Vagina (tissue), 2 donors: ENCODE data around the gene PSKH1. TPM values are rescaled to one million over a fixed set of nuclear protein-coding genes. Genes with fewer than 3 reads are reported as not detected.

ENCODE experiments used
- DNase-seq, 2 donors: peaks; one replicate each; pipeline ENCODE4 v3.0.0-alpha.2; 2017; ENCODE audit errors: extremely low spot score in 2 of 2
- H3K27ac ChIP-seq: fragments of 200-600 bp; sonication (generic); one replicate; pipeline ENCODE4 v1.5.1; 2019
- H3K27me3 ChIP-seq: fragments of 200-600 bp; sonication (generic); one replicate; pipeline ENCODE4 v1.5.1; 2019
- H3K36me3 ChIP-seq, 2 donors: fragments of 200-600 bp; sonication (generic); one replicate each; pipeline ENCODE4 v1.5.1; 2017 to 2019
- H3K4me1 ChIP-seq: fragments of 200-600 bp; sonication (generic); one replicate; pipeline ENCODE4 v1.5.1; 2019
- H3K4me3 ChIP-seq, 2 donors: fragments of 200-600 bp; sonication (generic); 1 replicate in 1 of 2; 2 replicates in 1 of 2; pipeline ENCODE4 v1.5.1; 2016 to 2019
- H3K9me3 ChIP-seq: fragments of 200-600 bp; sonication (generic); one replicate; pipeline ENCODE4 v1.5.1; 2019
- CTCF ChIP-seq, 3 experiments: fragments of 450-650 bp in 2 of 3; fragments of 200-600 bp in 1 of 3; sonication (generic) in 1 of 3; IDR thresholded peaks; one replicate each; pipeline ENCODE4 v1.5.1; 2017 to 2019; ENCODE audit warnings: antibody characterized with exemption in 3 of 3, mild to moderate bottlenecking in 2 of 3, moderate library complexity in 2 of 3
- POLR2A ChIP-seq, 2 donors: fragments of 450-650 bp; IDR thresholded peaks; one replicate each; pipeline ENCODE4 v1.6.1; 2017; ENCODE audit warnings: antibody characterized with exemption in 2 of 2, mild to moderate bottlenecking in 2 of 2, moderate library complexity in 2 of 2
- POLR2AphosphoS5 ChIP-seq, 2 donors: sonication (generic); formaldehyde crosslinking; IDR thresholded peaks; one replicate each; pipeline ENCODE4 v1.9.0; 2017; ENCODE audit warnings: antibody characterized with exemption in 2 of 2, mild to moderate bottlenecking in 2 of 2, low read depth in 1 of 2; ENCODE audit not compliant: insufficient read depth in 1 of 2
- intact Hi-C: fragments of 100-400 bp; cut with DNase I; formaldehyde crosslinking; loops from one replicate; pipeline ENCODE4 v1.15.1; 2023
- total RNA-seq: library from RNA; depleted of rRNA; stranded (reverse); fragments of >200 nt; gene quantifications from one replicate; pipeline ENCODE4 v1.2.3, GENCODE V29; 2016

The PSKH1 gene
- total RNA-seq, 1 donor from 2014 or later, result 17.4 TPM

GRCh38 chr16:67893743-67894399, 817 bp downstream of the PSKH1 start:
- DNase-seq, result no peak
- Histone ChIP-seq H3K4me1 (peaks cover 55% of the 10 kb centered on the region), H3K27me3 (no peaks in the 10 kb centered on the region), H3K27ac (peak overlapping the region; percentile 91), H3K4me3 (peak overlapping the region; percentile 77 to 93), H3K9me3 (no peaks in the 10 kb centered on the region), H3K36me3 (no peaks in the 10 kb centered on the region)
- intact Hi-C loops, result loop anchor here (5.0 kb wide), 1 partner anchor 43 kb away; the partner anchor contains the start of gene PSMB10
- TF ChIP-seq CTCF (IDR thresholded peaks at IDR 0.05) (no peak), POLR2AphosphoS5 (IDR thresholded peaks at IDR 0.05; ENCODE audit: insufficient read depth in 1 of 2, low read depth in 1 of 2) (no peak), POLR2A (IDR thresholded peaks at IDR 0.05) (no peak)

GRCh38 chr16:67897231-67897630, 4.2 kb downstream of the PSKH1 start:
- intact Hi-C loops, result no loop called here

GRCh38 chr16:67901734-67902133, 8.7 kb downstream of the PSKH1 start:
- Histone ChIP-seq H3K36me3 (no peaks in the 10 kb centered on the region), H3K4me1 (peaks cover 16% of the 10 kb centered on the region), H3K27me3 (no peaks in the 10 kb centered on the region), H3K9me3 (no peaks in the 10 kb centered on the region), H3K4me3 (no peak overlapping the region), H3K27ac (no peak overlapping the region)
- no peak for DNase-seq
- intact Hi-C loops, result no loop called here
- no peak for TF ChIP-seq POLR2AphosphoS5 (IDR thresholded peaks at IDR 0.05; ENCODE audit: insufficient read depth in 1 of 2, low read depth in 1 of 2)
- TF ChIP-seq POLR2A (IDR thresholded peaks at IDR 0.05), result no peak
- no peak for TF ChIP-seq CTCF (IDR thresholded peaks at IDR 0.05)

More at GRCh38 chr16:67897231-67897630, 4.2 kb downstream of the PSKH1 start:
- Histone ChIP-seq H3K27ac (no peak overlapping the region), H3K36me3 (no peaks in the 10 kb centered on the region), H3K27me3 (no peaks in the 10 kb centered on the region), H3K4me3 (no peak overlapping the region), H3K4me1 (peaks cover 54% of the 10 kb centered on the region), H3K9me3 (no peaks in the 10 kb centered on the region)
- DNase-seq, result no peak
- TF ChIP-seq POLR2AphosphoS5 (IDR thresholded peaks at IDR 0.05; ENCODE audit: insufficient read depth in 1 of 2, low read depth in 1 of 2) (no peak), CTCF (IDR thresholded peaks at IDR 0.05) (no peak), POLR2A (IDR thresholded peaks at IDR 0.05) (no peak)

GRCh38 chr16:67902831-67903230, 9.8 kb downstream of the PSKH1 start:
- H3K27ac ChIP-seq, result no peak overlapping the region
- TF ChIP-seq POLR2AphosphoS5 (IDR thresholded peaks at IDR 0.05; ENCODE audit: insufficient read depth in 1 of 2, low read depth in 1 of 2) (no peak), CTCF (IDR thresholded peaks at IDR 0.05) (no peak), POLR2A (IDR thresholded peaks at IDR 0.05) (no peak)

More at GRCh38 chr16:67902831-67903230, 9.8 kb downstream of the PSKH1 start:
- Histone ChIP-seq H3K27me3 (no peaks in the 10 kb centered on the region), H3K4me3 (no peak overlapping the region), H3K36me3 (no peaks in the 10 kb centered on the region), H3K4me1 (peaks cover 5% of the 10 kb centered on the region), H3K9me3 (no peaks in the 10 kb centered on the region)
- intact Hi-C loops, result no loop called here
- DNase-seq, result no peak
